Mucosa of gallbladder (tissue), 1 donor: ENCODE data around the gene ABCG4. TPM values are rescaled to one million over a fixed set of nuclear protein-coding genes. Genes with fewer than 3 reads are reported as not detected.
A peak's percentile ranks its signal among the peaks of the same experiment; 100 is the strongest.
"Not testable (repeated sequence)": the region's sequence is repeated elsewhere in the genome, so short reads cannot be mapped to it uniquely, and the experiment has no call there.

Experiments
- DNase-seq: peaks from one replicate; pipeline ENCODE4 v3.0.0-alpha.2; 2020; ENCODE audit warnings: low spot score
- total RNA-seq: library from RNA; stranded (reverse); gene quantifications from one replicate; pipeline ENCODE4 v1.2.1, GENCODE V29; 2021
- donor health status: DM: no; HTN: no; CAD: no.

ABCG4 gene
- total RNA-seq, 1 donor from 2014 or later, result 0.17 TPM

DNA sequence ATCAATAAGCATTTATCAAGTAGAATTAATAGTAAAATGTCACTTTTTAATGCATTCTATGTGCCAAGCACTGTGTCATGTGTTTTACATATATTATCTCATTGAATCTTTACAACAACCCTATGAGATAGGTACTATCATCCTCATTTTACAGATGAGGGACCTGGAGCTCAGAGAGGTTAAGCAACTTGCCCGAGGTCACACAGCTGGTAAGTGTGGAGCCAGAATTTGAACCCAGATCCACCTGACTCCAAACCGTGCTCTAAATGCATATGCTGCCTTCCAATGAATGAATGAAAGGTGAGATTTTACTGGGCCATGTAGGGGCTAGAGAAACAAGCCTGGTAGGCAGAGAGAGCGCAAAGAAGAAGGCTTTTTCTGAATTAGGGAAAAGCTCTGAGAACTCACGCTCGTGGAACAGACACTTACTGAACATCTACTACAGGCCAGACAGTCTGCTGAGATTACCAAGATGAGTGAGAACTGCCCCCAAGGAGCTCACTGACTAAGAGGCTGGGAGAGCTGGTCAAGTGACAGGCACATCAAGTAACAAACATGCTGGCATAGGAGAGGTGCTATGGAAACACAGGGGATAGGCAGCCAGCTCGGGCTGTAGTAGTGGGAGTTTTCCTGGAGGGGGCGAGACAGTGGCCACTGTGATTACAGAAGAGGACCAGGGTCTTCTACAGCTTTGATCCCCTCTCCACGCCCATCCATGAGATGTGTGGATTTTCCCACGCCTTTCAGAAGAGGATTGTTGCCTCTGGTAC, 4.4 kb downstream of the ABCG4 start:
- DNase-seq, result no peak

- no peak for DNase-seq
Measured at GRCh38 chr11:119154178-119154577, 5.3 kb downstream of the ABCG4 start.

DNA sequence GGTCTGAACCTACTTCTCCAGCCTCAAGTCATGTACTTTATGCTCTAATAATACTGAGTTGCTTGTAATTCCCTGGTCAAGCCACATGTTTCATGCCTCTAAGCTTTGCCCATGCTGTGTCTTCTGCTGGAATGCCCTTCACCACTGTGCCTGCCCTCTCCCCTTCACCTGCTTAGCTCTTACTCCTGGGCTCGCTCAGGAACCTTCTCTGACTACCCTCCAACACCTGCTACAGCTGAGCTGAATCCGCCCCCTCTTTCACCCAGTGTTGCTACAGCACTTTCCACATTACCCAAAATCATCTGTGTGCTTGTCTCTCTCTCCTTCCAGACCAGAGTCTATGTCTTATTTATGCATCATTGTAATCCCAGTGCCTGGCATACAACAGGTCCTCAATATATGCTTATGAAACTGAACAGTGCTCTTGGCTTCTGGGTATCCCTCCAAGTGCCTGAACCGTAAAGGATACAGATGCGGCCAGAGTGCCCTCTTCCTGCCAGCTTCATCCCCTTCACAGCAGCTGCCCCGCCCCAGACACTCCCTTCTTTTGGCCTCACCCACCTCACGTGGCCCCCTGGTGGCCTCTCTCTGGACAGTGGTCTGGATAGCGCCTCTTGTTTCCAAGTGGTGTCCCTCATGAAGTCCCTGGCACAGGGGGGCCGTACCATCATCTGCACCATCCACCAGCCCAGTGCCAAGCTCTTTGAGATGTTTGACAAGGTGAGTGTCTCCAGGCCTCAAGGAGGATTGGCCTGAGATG, 7.1 kb downstream of the ABCG4 start:
- no peak for DNase-seq

- DNase-seq, result no peak
Measured at GRCh38 chr11:119156496-119156895, 7.6 kb downstream of the ABCG4 start.

GRCh38 chr11:119157063-119157462, 8.2 kb downstream of the ABCG4 start:
- DNase-seq, result no peak

DNA sequence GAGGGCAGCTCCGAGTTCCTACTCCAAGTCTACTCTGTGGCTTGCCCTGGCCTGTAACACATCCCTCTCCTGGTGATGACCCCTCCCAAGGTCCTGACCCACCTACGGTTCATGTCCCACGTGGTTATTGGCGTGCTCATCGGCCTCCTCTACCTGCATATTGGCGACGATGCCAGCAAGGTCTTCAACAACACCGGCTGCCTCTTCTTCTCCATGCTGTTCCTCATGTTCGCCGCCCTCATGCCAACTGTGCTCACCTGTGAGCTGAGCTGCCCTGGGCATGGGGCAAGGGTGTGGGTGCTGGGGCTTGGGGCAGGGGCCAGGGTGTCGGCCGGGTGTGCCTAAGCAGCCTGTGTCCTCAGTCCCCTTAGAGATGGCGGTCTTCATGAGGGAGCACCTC, 9.6 kb downstream of the ABCG4 start:
- DNase-seq, result no peak

GRCh38 chr11:119160151-119160550, 11.3 kb downstream of the ABCG4 start:
- DNase-seq, result no peak

GRCh38 chr11:119161871-119162270, 13.0 kb downstream of the ABCG4 start:
- no peak for DNase-seq

GRCh38 chr11:119166368-119167076, 17.7 kb downstream of the ABCG4 start:
- no peak for DNase-seq

GRCh38 chr11:119167077-119167458, 18.2 kb downstream of the ABCG4 start:
- DNase-seq, result not testable (repeated sequence)

DNA sequence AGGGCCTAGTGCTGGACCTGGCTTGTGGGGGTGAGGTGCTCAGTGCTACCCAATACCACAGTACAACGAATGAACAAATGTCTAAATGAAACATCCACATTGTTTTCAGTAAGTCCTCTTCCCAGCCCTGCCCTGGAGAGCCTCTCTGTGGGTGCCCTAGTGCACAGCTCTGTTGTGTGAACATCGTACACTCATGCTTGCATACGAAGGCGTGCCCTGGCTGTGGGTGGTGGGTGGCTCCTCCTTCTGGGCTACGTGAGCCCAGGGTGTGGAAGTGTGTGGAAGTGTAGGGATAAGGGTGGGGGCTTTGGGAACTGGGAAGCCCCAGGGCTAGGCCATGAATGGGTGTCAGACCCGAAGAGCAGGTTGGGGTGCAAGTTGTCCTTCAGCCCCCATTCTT, 19.1 kb downstream of the ABCG4 start:
- DNase-seq, result no peak

DNA sequence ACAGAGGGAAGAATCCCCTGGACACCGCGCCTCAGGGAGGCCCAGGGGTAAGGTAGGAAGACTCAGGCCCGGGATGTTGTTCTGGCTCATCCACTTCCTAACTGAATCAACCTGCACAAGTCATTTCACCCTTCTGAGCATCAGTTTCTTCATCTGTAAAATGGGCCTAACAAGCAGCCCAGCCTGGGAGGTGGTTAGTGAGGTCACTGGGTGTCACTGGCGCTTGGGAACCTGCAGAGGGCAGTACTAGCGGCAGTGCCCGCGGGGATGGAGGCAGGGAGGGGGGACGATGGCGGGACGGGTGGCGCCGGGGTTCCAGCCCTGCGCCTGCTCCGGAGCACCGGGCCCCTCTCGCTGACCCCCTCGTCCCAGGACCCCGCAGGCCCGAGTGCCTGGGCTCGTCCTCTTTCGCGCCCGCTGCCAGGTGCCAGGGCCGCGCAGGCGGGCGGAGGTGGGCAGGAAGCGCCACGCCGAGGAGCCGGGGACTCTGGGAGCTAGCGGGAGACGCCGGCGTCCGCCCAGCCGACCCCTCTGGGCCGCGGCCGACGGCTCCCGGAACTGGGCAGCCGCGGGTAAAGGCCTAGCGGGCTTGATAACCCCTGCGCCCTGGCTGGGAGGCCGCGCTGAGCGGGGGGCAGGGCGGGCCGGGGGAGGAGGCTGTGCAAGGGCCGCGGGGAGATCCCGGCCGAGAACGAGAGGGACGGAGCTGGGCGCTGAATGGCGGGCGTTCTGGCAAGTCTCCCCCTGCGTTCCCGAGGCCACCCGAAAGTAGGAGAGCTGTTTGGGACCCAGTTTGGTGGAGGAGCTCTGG, 19.8 kb downstream of the ABCG4 start, which contains the start of gene NLRX1:
NLRX1 (plus strand) TSS at position 255 of the 811 bp plus-strand sequence. CDS start 2,679 bp downstream, outside the sequence.
- DNase-seq, result peak; percentile 85

DNA sequence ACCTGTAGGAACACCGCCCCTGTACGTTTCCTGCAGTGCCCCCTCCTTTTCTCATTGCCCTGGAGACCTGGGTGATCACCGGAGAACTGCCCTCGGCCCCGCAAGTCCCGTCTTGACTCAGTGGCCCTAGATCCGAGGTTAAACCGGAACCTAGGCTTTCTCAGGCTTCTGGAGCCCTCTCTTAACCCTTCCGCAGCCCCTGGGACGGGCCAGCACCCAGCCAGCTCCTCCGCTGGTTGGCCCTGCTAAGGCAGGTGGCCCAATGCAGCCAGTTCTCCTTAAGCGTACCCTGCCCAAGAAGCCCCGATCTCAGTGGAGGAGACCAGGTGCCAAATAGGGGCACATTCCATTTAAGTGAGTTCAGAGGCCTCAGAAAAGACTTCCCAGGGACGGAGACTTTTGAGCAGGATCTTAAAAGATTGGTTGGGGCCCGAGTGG, 20.4 kb downstream of the ABCG4 start:
- DNase-seq, result peak; percentile 16

GRCh38 chr11:119172513-119172912, 23.7 kb downstream of the ABCG4 start:
- no peak for DNase-seq

- no peak for DNase-seq
Measured at GRCh38 chr11:119173453-119173852, 24.6 kb downstream of the ABCG4 start.

- DNase-seq, result no peak
Measured at GRCh38 chr11:119175493-119176077, 26.7 kb downstream of the ABCG4 start.

DNA sequence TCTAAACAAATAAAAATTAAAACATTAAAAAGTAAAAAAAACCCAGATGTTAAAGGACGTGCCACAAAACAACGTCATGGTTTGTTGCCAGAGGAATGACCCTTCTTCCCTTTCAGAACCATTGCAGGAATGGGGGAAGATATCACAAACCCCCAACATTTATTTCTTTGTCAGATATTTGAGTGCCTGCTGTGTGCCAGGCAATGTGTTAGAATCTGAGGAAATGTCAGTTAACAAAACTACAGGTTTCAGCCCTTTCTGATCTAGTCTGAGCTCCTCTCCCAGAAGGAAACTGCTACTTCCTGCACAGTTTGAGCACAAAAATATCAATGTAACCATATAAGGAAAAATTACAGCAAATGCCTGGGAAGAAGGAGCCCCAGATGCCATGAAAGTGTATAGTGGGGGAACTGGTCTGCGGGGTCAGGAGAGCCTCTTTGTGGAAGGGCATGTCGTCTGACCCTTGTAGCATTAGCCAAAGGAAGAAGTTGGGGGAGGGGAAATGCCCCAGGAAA, 29.4 kb downstream of the ABCG4 start:
- DNase-seq, result no peak

- no peak for DNase-seq
Measured at GRCh38 chr11:119179342-119179741, 30.5 kb downstream of the ABCG4 start.

DNA sequence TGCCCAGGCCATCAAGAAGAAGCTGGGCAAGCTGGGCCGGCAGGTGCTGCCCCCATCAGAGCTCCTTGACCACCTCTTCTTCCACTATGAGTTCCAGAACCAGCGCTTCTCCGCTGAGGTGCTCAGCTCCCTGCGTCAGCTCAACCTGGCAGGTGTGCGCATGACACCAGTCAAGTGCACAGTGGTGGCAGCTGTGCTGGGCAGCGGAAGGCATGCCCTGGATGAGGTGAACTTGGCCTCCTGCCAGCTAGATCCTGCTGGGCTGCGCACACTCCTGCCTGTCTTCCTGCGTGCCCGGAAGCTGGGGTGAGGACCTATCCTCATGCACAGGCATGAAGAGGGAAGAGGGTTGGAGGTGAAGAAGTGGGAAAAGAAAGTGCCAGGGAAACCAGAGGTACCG, 31.1 kb downstream of the ABCG4 start:
- DNase-seq, result no peak

DNA sequence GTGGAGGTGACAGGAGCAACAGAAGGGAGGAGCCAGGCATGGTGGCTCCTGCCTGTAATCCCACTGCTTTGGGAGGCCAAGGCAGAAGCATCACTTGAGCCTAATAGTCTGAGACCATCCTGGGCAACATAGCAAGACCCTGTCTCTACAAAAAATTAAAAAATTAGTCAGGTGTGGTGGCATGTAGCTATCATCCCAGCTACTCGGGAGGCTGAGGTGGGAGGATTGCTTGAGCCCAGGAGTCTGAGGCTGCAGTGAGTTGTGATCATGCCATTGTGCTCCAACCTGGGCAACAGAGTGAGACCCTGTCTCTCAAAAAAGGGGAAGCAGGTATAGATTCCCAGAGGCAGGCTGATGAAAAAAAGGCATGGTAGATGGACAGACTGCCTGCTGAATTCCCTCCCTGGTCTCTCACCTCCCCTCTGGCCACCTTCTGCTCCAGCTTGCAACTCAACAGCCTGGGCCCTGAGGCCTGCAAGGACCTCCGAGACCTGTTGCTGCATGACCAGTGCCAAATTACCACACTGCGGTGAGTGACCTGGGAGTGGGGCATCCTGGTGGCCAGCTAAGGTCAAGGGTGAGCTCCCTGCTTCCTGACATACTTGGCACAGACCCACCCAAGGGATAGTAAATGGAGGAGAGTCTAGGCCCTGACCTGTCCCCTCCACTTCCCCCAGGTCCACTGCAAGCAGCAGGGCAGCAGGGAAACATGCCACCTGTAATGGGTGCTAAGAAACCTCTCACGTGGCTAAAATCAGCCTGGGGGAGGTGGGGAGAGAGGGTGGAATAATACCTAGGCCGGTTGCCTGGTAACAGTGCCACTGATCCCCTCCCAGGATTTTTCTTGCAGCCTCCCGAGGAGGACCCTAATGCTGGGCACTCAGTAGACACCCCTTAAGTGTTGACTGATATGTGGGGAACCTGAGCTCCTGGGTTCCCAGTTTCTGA, 32.2 kb downstream of the ABCG4 start:
- DNase-seq, result no peak
